ENCODE data around the gene TNFSF8. TPM values are rescaled to one million over a fixed set of nuclear protein-coding genes. Genes with fewer than 3 reads are reported as not detected.

Gene TNFSF8
- total RNA-seq, 3 donors from 2014 or later = 1.0 to 1.3 (median 1.0) TPM

GRCh38 chr9:114869378-114869777 is 61.0 kb downstream of the TNFSF8 start:
- no peak for DNase-seq

GRCh38 chr9:114867327-114867726 is 63.1 kb downstream of the TNFSF8 start:
- ATAC-seq = no peak
- H3K4me1 ChIP-seq (ENCODE audit: low read depth) = peaks cover 5% of the 10 kb centered on the region
- H3K4me3 ChIP-seq = no peak overlapping the region
- no peaks in the 10 kb centered on the region for H3K36me3 ChIP-seq (ENCODE audit: low read depth)
- no peaks in the 10 kb centered on the region for H3K9me3 ChIP-seq
- no peak for TF ChIP-seq CTCF (IDR thresholded peaks at IDR 0.05)
- intact Hi-C loops (cut with DNase I, micrococcal nuclease) = no loop called here
- DNase-seq = no peak

More at GRCh38 chr9:114869378-114869777, 61.0 kb downstream of the TNFSF8 start:
- no peak overlapping the region for H3K4me3 ChIP-seq
- no peaks in the 10 kb centered on the region for H3K36me3 ChIP-seq (ENCODE audit: low read depth)
- peaks cover 5% of the 10 kb centered on the region for H3K4me1 ChIP-seq (ENCODE audit: low read depth)
- no peak for ATAC-seq
- TF ChIP-seq CTCF (IDR thresholded peaks at IDR 0.05) = no peak
- H3K9me3 ChIP-seq = no peaks in the 10 kb centered on the region
- intact Hi-C loops (cut with DNase I, micrococcal nuclease) = no loop called here

- DNase-seq = no peak
- Histone ChIP-seq H3K4me1 (ENCODE audit: low read depth) (no peaks in the 10 kb centered on the region), H3K36me3 (ENCODE audit: low read depth) (no peaks in the 10 kb centered on the region), H3K4me3 (no peak overlapping the region), H3K9me3 (no peaks in the 10 kb centered on the region)
- TF ChIP-seq CTCF (IDR thresholded peaks at IDR 0.05) = no peak
- no peak for ATAC-seq
- intact Hi-C loops (cut with DNase I, micrococcal nuclease) = no loop called here
Measured at GRCh38 chr9:114864471-114864870, 65.9 kb downstream of the TNFSF8 start.

GRCh38 chr9:114861922-114862605 is 68.3 kb downstream of the TNFSF8 start:
- ATAC-seq (no peak), DNase-seq (no peak)
- no peaks in the 10 kb centered on the region for H3K4me1 ChIP-seq (ENCODE audit: low read depth)
- no peak for TF ChIP-seq CTCF (IDR thresholded peaks at IDR 0.05)
- intact Hi-C loops (cut with DNase I, micrococcal nuclease) = no loop called here
- H3K4me3 ChIP-seq = no peak overlapping the region
- no peaks in the 10 kb centered on the region for H3K9me3 ChIP-seq
- no peaks in the 10 kb centered on the region for H3K36me3 ChIP-seq (ENCODE audit: low read depth)

- no peak for ATAC-seq
- H3K4me1 ChIP-seq (ENCODE audit: low read depth) = no peaks in the 10 kb centered on the region
- intact Hi-C loops (cut with DNase I, micrococcal nuclease) = no loop called here
- H3K9me3 ChIP-seq = no peaks in the 10 kb centered on the region
- no peak for DNase-seq
- H3K4me3 ChIP-seq = no peak overlapping the region
- no peak for TF ChIP-seq CTCF (IDR thresholded peaks at IDR 0.05)
- no peaks in the 10 kb centered on the region for H3K36me3 ChIP-seq (ENCODE audit: low read depth)
Measured at GRCh38 chr9:114861273-114861672, 69.1 kb downstream of the TNFSF8 start.

- H3K9me3 ChIP-seq = no peaks in the 10 kb centered on the region
- intact Hi-C loops (cut with DNase I, micrococcal nuclease) = no loop called here
Measured at GRCh38 chr9:114860187-114860586, 70.2 kb downstream of the TNFSF8 start.

More at GRCh38 chr9:114860187-114860586, 70.2 kb downstream of the TNFSF8 start:
- DNase-seq (no peak), ATAC-seq (no peak)
- Histone ChIP-seq H3K4me1 (ENCODE audit: low read depth) (no peaks in the 10 kb centered on the region), H3K4me3 (no peak overlapping the region), H3K36me3 (ENCODE audit: low read depth) (no peaks in the 10 kb centered on the region)
- no peak for TF ChIP-seq CTCF (IDR thresholded peaks at IDR 0.05)
